PC-3 (cell line): ENCODE data around the gene ARHGAP31. TPM values are rescaled to one million over a fixed set of nuclear protein-coding genes. Genes with fewer than 3 reads are reported as not detected.

Experiments
- ATAC-seq: fragments of 200-7000 bp; cut with Tn5 transposase; 2 replicates; pipeline ENCODE4 v1.9.1; 2020; ENCODE audit warnings: mild to moderate bottlenecking, moderate library complexity
- BruUV-seq: library from RNA; stranded (reverse); fragments of 400-500 nt; replicated peaks from 2 replicates; lab custom pipeline; 2021; lab: Mats Ljungman, UMichigan
- CTCF ChIA-PET: fragments of 300-600 bp; sonication (Branson Sonifier 250); formaldehyde crosslinking; loops from one replicate; lab custom pipeline; 2022; ENCODE audit warnings: antibody characterized with exemption; lab: Charles Lee
- POLR2A ChIA-PET: fragments of 300-600 bp; sonication (Branson Sonifier 250); formaldehyde crosslinking; loops from one replicate; lab custom pipeline; 2022; ENCODE audit warnings: antibody characterized with exemption; ENCODE audit not compliant: unreplicated experiment; lab: Charles Lee
- DNase-seq: peaks from one replicate; pipeline ENCODE4 v3.0.0-alpha.2; 2015
- H2AFZ ChIP-seq: fragments of 300-600 bp; sonication (generic); 2 replicates; pipeline ENCODE4 v1.6.0; 2016; ENCODE audit warnings: antibody characterized with exemption, low read length
- H3F3A ChIP-seq: fragments of 300-600 bp; sonication (generic); one replicate; pipeline ENCODE4 v1.6.0; 2017; ENCODE audit warnings: antibody characterized with exemption, low read length, control low read depth, mild to moderate bottlenecking; ENCODE audit not compliant: unreplicated experiment
- H3K27ac ChIP-seq: fragments of 300-600 bp; sonication (generic); 2 replicates; pipeline ENCODE4 v1.5.1; 2016; ENCODE audit warnings: mild to moderate bottlenecking, low read length
- H3K27me3 ChIP-seq: fragments of 300-600 bp; sonication (generic); 2 replicates; pipeline ENCODE4 v1.6.1; 2016; ENCODE audit warnings: low read length, mixed read lengths
- H3K36me3 ChIP-seq: fragments of 300-600 bp; sonication (generic); 2 replicates; pipeline ENCODE4 v1.6.1; 2016; ENCODE audit warnings: low read depth, mixed run types, low read length, mixed read lengths
- H3K4me1 ChIP-seq: fragments of 300-600 bp; sonication (generic); 2 replicates; pipeline ENCODE4 v1.5.1; 2016; ENCODE audit warnings: low read length; ENCODE audit not compliant: insufficient read depth
- H3K4me2 ChIP-seq: fragments of 300-600 bp; sonication (generic); 2 replicates; pipeline ENCODE4 v1.6.0; 2016; ENCODE audit warnings: low read length
- H3K4me3 ChIP-seq: fragments of 300-600 bp; sonication (generic); 2 replicates; pipeline ENCODE4 v1.5.1; 2016; ENCODE audit warnings: mild to moderate bottlenecking, low read length, mixed read lengths
- H3K79me2 ChIP-seq: fragments of 300-600 bp; sonication (generic); 2 replicates; pipeline ENCODE4 v1.6.1; 2017; ENCODE audit warnings: low read length, mixed read lengths
- H3K9ac ChIP-seq: fragments of 300-600 bp; sonication (generic); 2 replicates; pipeline ENCODE4 v1.6.0; 2016; ENCODE audit warnings: mild to moderate bottlenecking, low read length
- H3K9me2 ChIP-seq: fragments of 300-600 bp; sonication (generic); replicated peaks from 2 replicates; pipeline ENCODE4 v1.6.1; 2016; ENCODE audit warnings: mixed run types, low read length, mixed read lengths
- H3K9me3 ChIP-seq: fragments of 300-600 bp; sonication (generic); 2 replicates; pipeline ENCODE4 v1.6.1; 2016; ENCODE audit warnings: low read length, mixed read lengths
- H4K20me1 ChIP-seq: fragments of 300-600 bp; sonication (generic); 2 replicates; pipeline ENCODE4 v1.6.1; 2016; ENCODE audit warnings: low read length, mixed read lengths
- EZH2 ChIP-seq: fragments of 300-600 bp; sonication (generic); IDR thresholded peaks from one replicate; pipeline ENCODE4 v1.6.1; 2017; ENCODE audit warnings: antibody characterized with exemption, mild to moderate bottlenecking, low read length; ENCODE audit not compliant: unreplicated experiment
- EZH2phosphoT487 ChIP-seq: fragments of 300-600 bp; sonication (generic); IDR thresholded peaks from 2 replicates; pipeline ENCODE4 v1.6.1; 2018; ENCODE audit warnings: mild to moderate bottlenecking, antibody characterized with exemption, low read length, borderline replicate concordance
- intact Hi-C: fragments of 100-400 bp; cut with micrococcal nuclease; formaldehyde crosslinking; loops from 2 replicates; pipeline ENCODE4 v1.9.0; 2023
- total RNA-seq: library from RNA; depleted of rRNA; stranded (reverse); fragments of >200 nt; gene quantifications from 2 replicates; pipeline ENCODE4 v1.2.3, GENCODE V29; 2014
- TF ChIP-seq, protein P1 (sequence below): fragments of 300-600 bp; sonication (generic); conservative IDR thresholded peaks from 2 replicates; pipeline ENCODE4 v1.5.1; 2017; ENCODE audit warnings: antibody characterized with exemption, low read depth, mild to moderate bottlenecking, low read length

The ARHGAP31 gene
- total RNA-seq, 1 experiment from 2014 or later, result 7.8 TPM

DNA sequence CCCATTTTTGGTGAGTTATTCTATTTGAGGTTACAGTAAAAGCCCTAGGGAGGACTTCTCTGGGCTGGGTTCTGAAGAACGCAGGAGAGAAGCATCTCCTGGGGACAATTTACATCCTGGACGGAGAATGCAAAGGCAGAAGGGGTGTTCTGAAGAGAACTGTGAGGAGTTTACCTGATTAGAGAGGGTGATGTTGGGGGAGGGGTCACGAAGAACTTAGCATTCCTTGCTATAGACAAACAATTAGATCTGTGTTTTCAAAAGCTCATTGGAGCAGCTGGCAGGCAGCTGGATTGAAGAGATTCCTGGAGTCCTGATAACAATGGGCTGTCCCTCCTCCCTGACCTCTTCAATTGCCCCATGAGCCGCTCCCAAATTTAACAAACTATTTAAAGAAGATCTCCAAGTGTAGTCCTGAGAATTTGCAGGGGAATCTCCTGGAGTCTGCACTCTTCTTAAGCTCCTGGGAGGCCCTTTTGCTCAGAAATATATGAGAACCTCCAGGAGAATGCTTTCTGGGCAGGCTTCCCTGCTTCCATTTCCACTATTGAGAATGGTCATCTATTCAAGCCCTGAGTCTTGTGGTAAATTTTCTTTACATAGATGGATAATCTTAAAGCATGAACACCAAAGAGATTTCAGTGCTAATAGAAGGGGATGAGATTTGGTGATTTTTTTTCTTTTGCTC, 55.3 kb downstream of the ARHGAP31 start:
- intact Hi-C loops, result no loop called here
- no TSS peak for BruUV-seq
- Histone ChIP-seq H2AFZ (no peak overlapping the region), H3K4me3 (no peak overlapping the region), H3K79me2 (no peaks in the 10 kb centered on the region), H3K9ac (no peak overlapping the region), H3K9me2 (no peaks in the 10 kb centered on the region), H4K20me1 (no peaks in the 10 kb centered on the region), H3K4me1 (no peaks in the 10 kb centered on the region), H3K4me2 (no peak overlapping the region), H3K9me3 (no peaks in the 10 kb centered on the region), H3K27me3 (no peaks in the 10 kb centered on the region), H3K27ac (no peak overlapping the region), H3F3A (no peaks in the 10 kb centered on the region), H3K36me3 (no peaks in the 10 kb centered on the region)
- ATAC-seq (no peak), DNase-seq (no peak)
- ChIA-PET CTCF (interaction anchor here (0.5 kb wide), 1 partner anchor 106 kb away, joined by 3 read pairs; no protein-coding TSS in a partner anchor), POLR2A (no interaction called here)
- TF ChIP-seq EZH2 (no peak), EZH2phosphoT487 (no peak)
- TF ChIP-seq, protein P1, sequence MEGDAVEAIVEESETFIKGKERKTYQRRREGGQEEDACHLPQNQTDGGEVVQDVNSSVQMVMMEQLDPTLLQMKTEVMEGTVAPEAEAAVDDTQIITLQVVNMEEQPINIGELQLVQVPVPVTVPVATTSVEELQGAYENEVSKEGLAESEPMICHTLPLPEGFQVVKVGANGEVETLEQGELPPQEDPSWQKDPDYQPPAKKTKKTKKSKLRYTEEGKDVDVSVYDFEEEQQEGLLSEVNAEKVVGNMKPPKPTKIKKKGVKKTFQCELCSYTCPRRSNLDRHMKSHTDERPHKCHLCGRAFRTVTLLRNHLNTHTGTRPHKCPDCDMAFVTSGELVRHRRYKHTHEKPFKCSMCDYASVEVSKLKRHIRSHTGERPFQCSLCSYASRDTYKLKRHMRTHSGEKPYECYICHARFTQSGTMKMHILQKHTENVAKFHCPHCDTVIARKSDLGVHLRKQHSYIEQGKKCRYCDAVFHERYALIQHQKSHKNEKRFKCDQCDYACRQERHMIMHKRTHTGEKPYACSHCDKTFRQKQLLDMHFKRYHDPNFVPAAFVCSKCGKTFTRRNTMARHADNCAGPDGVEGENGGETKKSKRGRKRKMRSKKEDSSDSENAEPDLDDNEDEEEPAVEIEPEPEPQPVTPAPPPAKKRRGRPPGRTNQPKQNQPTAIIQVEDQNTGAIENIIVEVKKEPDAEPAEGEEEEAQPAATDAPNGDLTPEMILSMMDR, result no peak

DNA sequence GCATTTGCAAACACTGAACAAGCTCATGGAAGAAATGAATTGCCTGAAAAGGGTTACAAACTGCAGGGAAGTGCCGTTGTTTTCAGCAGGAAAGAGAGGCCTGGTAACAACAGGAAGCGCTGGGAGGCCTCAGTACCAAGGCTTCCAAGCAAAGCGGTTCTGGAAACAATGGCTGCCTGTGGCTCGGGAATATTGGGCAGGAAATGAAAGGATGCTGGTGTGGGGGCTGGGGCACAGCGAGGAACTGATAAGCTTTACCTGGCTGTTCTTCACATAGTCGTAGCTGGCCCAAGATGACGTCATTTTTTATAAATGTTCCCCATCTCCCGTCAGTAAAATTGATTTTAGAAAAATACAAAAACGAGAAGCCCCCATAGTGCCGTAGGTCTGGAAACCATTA, 55.9 kb downstream of the ARHGAP31 start:
- POLR2A ChIA-PET, result no interaction called here
- Histone ChIP-seq H3K9ac (no peak overlapping the region), H3K27me3 (no peaks in the 10 kb centered on the region), H3F3A (no peaks in the 10 kb centered on the region), H3K4me3 (no peak overlapping the region), H3K9me2 (no peaks in the 10 kb centered on the region), H2AFZ (no peak overlapping the region), H4K20me1 (no peaks in the 10 kb centered on the region), H3K36me3 (no peaks in the 10 kb centered on the region), H3K79me2 (no peaks in the 10 kb centered on the region), H3K27ac (no peak overlapping the region), H3K4me2 (no peak overlapping the region), H3K4me1 (no peaks in the 10 kb centered on the region), H3K9me3 (no peaks in the 10 kb centered on the region)
- DNase-seq (no peak), ATAC-seq (no peak)
- intact Hi-C loops, result no loop called here
- CTCF ChIA-PET, result interaction anchor here (0.5 kb wide), 1 partner anchor 106 kb away, joined by 3 read pairs; no protein-coding TSS in a partner anchor
- BruUV-seq, result no TSS peak
- TF ChIP-seq, protein P1, result no peak
- TF ChIP-seq EZH2phosphoT487, result no peak
- no peak for TF ChIP-seq EZH2

GRCh38 chr3:119351581-119351980, 57.4 kb downstream of the ARHGAP31 start:
- Histone ChIP-seq H3K9me2 (no peaks in the 10 kb centered on the region), H3K27ac (no peak overlapping the region), H3K9me3 (no peaks in the 10 kb centered on the region), H3F3A (no peaks in the 10 kb centered on the region), H3K4me2 (no peak overlapping the region), H2AFZ (no peak overlapping the region), H3K9ac (no peak overlapping the region), H3K79me2 (no peaks in the 10 kb centered on the region), H4K20me1 (no peaks in the 10 kb centered on the region), H3K4me1 (no peaks in the 10 kb centered on the region), H3K4me3 (no peak overlapping the region), H3K36me3 (no peaks in the 10 kb centered on the region), H3K27me3 (no peaks in the 10 kb centered on the region)
- ATAC-seq (no peak), DNase-seq (no peak)
- intact Hi-C loops, result no loop called here
- CTCF ChIA-PET, result no interaction called here
- TF ChIP-seq EZH2phosphoT487 (no peak), EZH2 (no peak)
- TF ChIP-seq, protein P1, result no peak
- no TSS peak for BruUV-seq
- POLR2A ChIA-PET, result no interaction called here
